ENCODE measurements around the gene VPS37D.

VPS37D gene

GRCh38 chr7:73625276-73625675, 42.4 kb upstream of the VPS37D start:
- no peak for ATAC-seq (ENCODE audit: low read depth)
- H3K36me3 ChIP-seq (ENCODE audit: low read depth): no peaks in the 10 kb centered on the region
- no peaks in the 10 kb centered on the region for H3K9me3 ChIP-seq (ENCODE audit: severe bottlenecking)
- no peak overlapping the region for H3K27ac ChIP-seq (ENCODE audit: poor library complexity, severe bottlenecking)
- H3K4me1 ChIP-seq (ENCODE audit: insufficient read depth, poor library complexity, severe bottlenecking): no peaks in the 10 kb centered on the region
- no peak overlapping the region for H3K4me3 ChIP-seq (ENCODE audit: severe bottlenecking)
- TF ChIP-seq CTCF (IDR thresholded peaks at IDR 0.05; ENCODE audit: poor library complexity, severe bottlenecking): no peak
- peaks cover 12% of the 10 kb centered on the region for H3K27me3 ChIP-seq (ENCODE audit: insufficient read depth, poor library complexity, severe bottlenecking)
- DNase-seq (ENCODE audit: low spot score): no peak

- Histone ChIP-seq H3K36me3 (ENCODE audit: low read depth) (no peaks in the 10 kb centered on the region), H3K4me1 (ENCODE audit: insufficient read depth, poor library complexity, severe bottlenecking) (no peaks in the 10 kb centered on the region), H3K9me3 (ENCODE audit: severe bottlenecking) (no peaks in the 10 kb centered on the region), H3K27me3 (ENCODE audit: insufficient read depth, poor library complexity, severe bottlenecking) (peaks cover 12% of the 10 kb centered on the region), H3K4me3 (ENCODE audit: severe bottlenecking) (no peak overlapping the region), H3K27ac (ENCODE audit: poor library complexity, severe bottlenecking) (no peak overlapping the region)
- ATAC-seq (ENCODE audit: low read depth) (no peak; the same call in 2 of the 3 replicates), DNase-seq (ENCODE audit: low spot score) (no peak)
- TF ChIP-seq CTCF (IDR thresholded peaks at IDR 0.05; ENCODE audit: poor library complexity, severe bottlenecking): peak; percentile 13
These were observed 40.8 kb upstream of the VPS37D start for GRCh38 chr7:73626814-73627213.

- ATAC-seq (ENCODE audit: low read depth): no peak
- Histone ChIP-seq H3K36me3 (ENCODE audit: low read depth) (no peaks in the 10 kb centered on the region), H3K4me1 (ENCODE audit: insufficient read depth, poor library complexity, severe bottlenecking) (no peaks in the 10 kb centered on the region), H3K4me3 (ENCODE audit: severe bottlenecking) (no peak overlapping the region), H3K27me3 (ENCODE audit: insufficient read depth, poor library complexity, severe bottlenecking) (peaks cover 4% of the 10 kb centered on the region), H3K27ac (ENCODE audit: poor library complexity, severe bottlenecking) (no peak overlapping the region), H3K9me3 (ENCODE audit: severe bottlenecking) (no peaks in the 10 kb centered on the region)
- no peak for DNase-seq (ENCODE audit: low spot score)
- no peak for TF ChIP-seq CTCF (IDR thresholded peaks at IDR 0.05; ENCODE audit: poor library complexity, severe bottlenecking)
These were observed 39.1 kb upstream of the VPS37D start for GRCh38 chr7:73628504-73628903.

- H3K4me1 ChIP-seq (ENCODE audit: insufficient read depth, poor library complexity, severe bottlenecking): peaks cover 8% of the 10 kb centered on the region
- DNase-seq (ENCODE audit: low spot score) (no peak), ATAC-seq (ENCODE audit: low read depth) (no peak)
- H3K9me3 ChIP-seq (ENCODE audit: severe bottlenecking): no peaks in the 10 kb centered on the region
- H3K27me3 ChIP-seq (ENCODE audit: insufficient read depth, poor library complexity, severe bottlenecking): no peaks in the 10 kb centered on the region
- H3K27ac ChIP-seq (ENCODE audit: poor library complexity, severe bottlenecking): no peak overlapping the region
- H3K4me3 ChIP-seq (ENCODE audit: severe bottlenecking): no peak overlapping the region
- TF ChIP-seq CTCF (IDR thresholded peaks at IDR 0.05; ENCODE audit: poor library complexity, severe bottlenecking): no peak
- H3K36me3 ChIP-seq (ENCODE audit: low read depth): no peaks in the 10 kb centered on the region
These were observed 36.1 kb upstream of the VPS37D start for GRCh38 chr7:73631558-73631957.

- no peaks in the 10 kb centered on the region for H3K27me3 ChIP-seq (ENCODE audit: insufficient read depth, poor library complexity, severe bottlenecking)
- peaks cover 10% of the 10 kb centered on the region for H3K4me1 ChIP-seq (ENCODE audit: insufficient read depth, poor library complexity, severe bottlenecking)
- no peak for TF ChIP-seq CTCF (IDR thresholded peaks at IDR 0.05; ENCODE audit: poor library complexity, severe bottlenecking)
- no peaks in the 10 kb centered on the region for H3K36me3 ChIP-seq (ENCODE audit: low read depth)
- H3K27ac ChIP-seq (ENCODE audit: poor library complexity, severe bottlenecking): no peak overlapping the region
- ATAC-seq (ENCODE audit: low read depth) (no peak), DNase-seq (ENCODE audit: low spot score) (no peak)
- no peak overlapping the region for H3K4me3 ChIP-seq (ENCODE audit: severe bottlenecking)
- no peaks in the 10 kb centered on the region for H3K9me3 ChIP-seq (ENCODE audit: severe bottlenecking)
These were observed 34.3 kb upstream of the VPS37D start for GRCh38 chr7:73633323-73633722.
